Measurements from ENCODE around the gene TMEM131.

The TMEM131 gene

GRCh38 chr2:97808816-97809215, 186.9 kb downstream of the TMEM131 start (continued):
- no peak for TF ChIP-seq REST (tag by site-specific recombination; IDR thresholded peaks at IDR 0.05)
- no peak for TF ChIP-seq ZNF398 (tag by site-specific recombination; IDR thresholded peaks at IDR 0.05)
- TF ChIP-seq OSR2 (tag by site-specific recombination; IDR thresholded peaks at IDR 0.05): no peak
- no peak for TF ChIP-seq KLF1 (tag by site-specific recombination; IDR thresholded peaks at IDR 0.05)
- TF ChIP-seq ZNF529 (tag by site-specific recombination; IDR thresholded peaks at IDR 0.05; ENCODE audit: insufficient replicate concordance): no peak
- TF ChIP-seq ZNF785 (tag by site-specific recombination; IDR thresholded peaks at IDR 0.05): no peak
- TF ChIP-seq INSM2 (tag by site-specific recombination; IDR thresholded peaks at IDR 0.05): no peak
- TF ChIP-seq ZNF416 (tag by site-specific recombination; IDR thresholded peaks at IDR 0.05): no peak

- ChIA-PET POLR2A (no interaction called here), CTCF (interaction anchor here (0.6 to 3.2 kb wide), 37 partner anchors 10 to 1260 kb away, joined by 3 to 36 read pairs (median 3); no protein-coding TSS in a partner anchor)
- H3K4me1 ChIP-seq (ENCODE audit: control insufficient read depth, insufficient read depth, low read length): no peaks in the 10 kb centered on the region
- H3K27ac ChIP-seq (ENCODE audit: extremely low read depth, low read depth, low read length): no peak overlapping the region
- peaks cover 0 to 46% of the 10 kb centered on the region in 2 experiments for H3K36me3 ChIP-seq (ENCODE audit: control insufficient read depth in 2 of 2, insufficient read depth in 1 of 2, low read length in 2 of 2)
- H3K9me3 ChIP-seq (ENCODE audit: control insufficient read depth, insufficient read depth, low read depth, low read length): no peaks in the 10 kb centered on the region
- H3K4me3 ChIP-seq (ENCODE audit: low read depth, low read length): no peak overlapping the region
- TF ChIP-seq ZNF280D (tag by site-specific recombination; IDR thresholded peaks at IDR 0.05) (no peak), ZNF433 (tag by site-specific recombination; IDR thresholded peaks at IDR 0.05; ENCODE audit: low read depth) (no peak), MEIS1 (CRISPR knock-in tag; IDR thresholded peaks at IDR 0.05; ENCODE audit: borderline replicate concordance) (no peak), ZNF677 (tag by site-specific recombination; IDR thresholded peaks at IDR 0.05) (no peak), ZNF146 (tag by site-specific recombination; IDR thresholded peaks at IDR 0.05) (no peak), CTCF (tag by site-specific recombination; IDR thresholded peaks at IDR 0.05) (peak; percentile 72), ZNF776 (tag by site-specific recombination; IDR thresholded peaks at IDR 0.05; ENCODE audit: borderline replicate concordance) (no peak), SP3 (tag by site-specific recombination; IDR thresholded peaks at IDR 0.05) (no peak), ZSCAN5A (tag by site-specific recombination; IDR thresholded peaks at IDR 0.05) (no peak), KLF9 (tag by site-specific recombination; IDR thresholded peaks at IDR 0.05; ENCODE audit: low read depth) (no peak), SP7 (tag by site-specific recombination; IDR thresholded peaks at IDR 0.05) (0 out of 2 replicates have a peak, but pooled peaks have one; percentile 19), GLIS1 (tag by site-specific recombination; IDR thresholded peaks at IDR 0.05) (peak; percentile 38; the same call in 1 of the 2 replicates), ZNF701 (tag by site-specific recombination; IDR thresholded peaks at IDR 0.05) (no peak)
Measured at GRCh38 chr2:97806738-97807618, 188.8 kb downstream of the TMEM131 start.

Measured in HEK293 (cell line).